NCI-H82 treated with DMSO at 0.1 percent for 48 hours (cell line): ENCODE results near the gene MED13L.

Source experiments
- DNase-seq: peaks from one replicate; lab custom pipeline; 2025; ENCODE audit not compliant: unreplicated experiment; lab: John Stamatoyannopoulos, UW

MED13L gene

GRCh38 chr12:115956236-115956635 lies 321.3 kb downstream of the MED13L start:
- DNase-seq: no peak

GRCh38 chr12:115953450-115953849 lies 324.0 kb downstream of the MED13L start:
- no peak for DNase-seq

DNA sequence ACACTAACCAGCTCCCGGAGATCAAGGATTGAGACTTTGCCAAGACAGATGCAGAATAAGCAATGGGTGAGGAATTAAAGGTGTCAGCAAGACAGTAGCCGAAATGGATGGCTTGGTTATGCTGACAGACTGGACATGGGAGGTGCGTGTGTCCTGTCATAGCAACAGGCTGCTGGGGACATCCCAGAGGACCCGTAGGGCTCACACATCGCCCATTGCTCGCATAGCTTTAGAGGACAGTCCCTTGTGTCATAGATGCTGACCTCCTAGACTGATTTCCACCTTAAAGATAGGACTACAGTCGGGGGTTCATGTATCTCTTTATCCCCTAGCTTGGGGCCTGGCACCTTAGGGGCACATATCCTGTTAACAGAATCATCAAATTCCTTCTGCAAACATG lies 324.5 kb downstream of the MED13L start:
- DNase-seq: no peak

DNA sequence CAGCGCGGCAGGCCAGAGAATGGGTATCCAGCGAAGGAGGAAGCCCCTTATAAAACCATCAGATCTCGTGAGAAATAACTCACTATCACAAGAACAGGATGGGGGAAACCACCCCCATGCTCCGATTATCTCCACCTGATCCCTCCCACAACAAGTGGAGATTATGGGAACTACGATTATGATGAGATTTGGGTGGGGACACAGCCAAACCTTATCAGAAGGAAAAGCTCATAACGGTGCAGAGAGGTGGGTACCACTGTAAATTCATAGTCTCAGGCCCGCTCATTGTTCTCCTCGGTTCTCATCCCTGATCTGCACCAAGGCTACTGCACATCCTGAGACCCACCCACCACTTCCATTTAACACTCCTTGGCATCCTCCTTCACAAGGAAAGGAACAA lies 326.5 kb downstream of the MED13L start:
- DNase-seq: no peak

- DNase-seq: no peak
These were observed 327.8 kb downstream of the MED13L start for GRCh38 chr12:115949675-115950074.

GRCh38 chr12:115947696-115948062 lies 329.8 kb downstream of the MED13L start:
- DNase-seq: no peak

GRCh38 chr12:115946867-115947695 lies 330.4 kb downstream of the MED13L start:
- DNase-seq: no peak

- DNase-seq: no peak
These were observed 331.4 kb downstream of the MED13L start for GRCh38 chr12:115946092-115946491.

- DNase-seq: no peak
These were observed 332.0 kb downstream of the MED13L start for GRCh38 chr12:115945491-115945885.

DNA sequence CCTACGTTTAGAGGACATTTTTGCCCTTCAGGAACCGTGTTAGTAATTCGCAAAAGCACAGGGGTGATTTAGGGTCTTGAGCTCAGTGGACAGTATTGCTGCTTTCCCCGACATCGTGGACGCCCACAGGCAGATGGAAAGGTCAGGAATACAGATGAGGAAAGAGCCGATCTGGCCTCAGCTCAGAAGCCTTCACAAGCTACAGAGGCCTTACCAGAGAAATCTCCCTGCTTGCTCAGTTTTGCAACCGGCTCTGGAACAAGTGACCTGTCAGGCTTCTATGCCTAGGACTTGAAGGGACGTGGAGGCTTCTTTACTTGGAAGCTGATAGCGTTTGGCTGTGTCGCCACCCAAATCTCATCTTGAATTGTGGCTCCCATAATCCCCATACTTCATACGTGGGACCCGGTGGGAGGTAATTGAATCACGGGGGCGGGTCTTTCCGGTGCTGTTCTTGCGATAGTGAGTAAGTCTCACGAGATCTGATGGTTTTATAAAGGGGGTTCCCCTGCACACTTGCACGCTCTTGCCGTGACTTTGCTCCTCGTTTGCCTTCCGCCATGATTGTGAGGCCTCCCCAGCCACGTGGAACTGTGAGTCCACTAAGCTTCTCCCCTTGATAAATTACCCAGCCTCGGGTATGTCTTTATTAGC lies 332.5 kb downstream of the MED13L start:
- DNase-seq: no peak

GRCh38 chr12:115944392-115944742 lies 333.1 kb downstream of the MED13L start:
- DNase-seq: no peak

GRCh38 chr12:115943630-115944391 lies 333.7 kb downstream of the MED13L start:
- no peak for DNase-seq

GRCh38 chr12:115943310-115943629 lies 334.2 kb downstream of the MED13L start:
- DNase-seq: no peak

- no peak for DNase-seq
These were observed 335.1 kb downstream of the MED13L start for GRCh38 chr12:115942346-115942745.

GRCh38 chr12:115941362-115941761 lies 336.1 kb downstream of the MED13L start:
- no peak for DNase-seq

- DNase-seq: no peak
These were observed 338.6 kb downstream of the MED13L start for GRCh38 chr12:115938794-115939377.

DNA sequence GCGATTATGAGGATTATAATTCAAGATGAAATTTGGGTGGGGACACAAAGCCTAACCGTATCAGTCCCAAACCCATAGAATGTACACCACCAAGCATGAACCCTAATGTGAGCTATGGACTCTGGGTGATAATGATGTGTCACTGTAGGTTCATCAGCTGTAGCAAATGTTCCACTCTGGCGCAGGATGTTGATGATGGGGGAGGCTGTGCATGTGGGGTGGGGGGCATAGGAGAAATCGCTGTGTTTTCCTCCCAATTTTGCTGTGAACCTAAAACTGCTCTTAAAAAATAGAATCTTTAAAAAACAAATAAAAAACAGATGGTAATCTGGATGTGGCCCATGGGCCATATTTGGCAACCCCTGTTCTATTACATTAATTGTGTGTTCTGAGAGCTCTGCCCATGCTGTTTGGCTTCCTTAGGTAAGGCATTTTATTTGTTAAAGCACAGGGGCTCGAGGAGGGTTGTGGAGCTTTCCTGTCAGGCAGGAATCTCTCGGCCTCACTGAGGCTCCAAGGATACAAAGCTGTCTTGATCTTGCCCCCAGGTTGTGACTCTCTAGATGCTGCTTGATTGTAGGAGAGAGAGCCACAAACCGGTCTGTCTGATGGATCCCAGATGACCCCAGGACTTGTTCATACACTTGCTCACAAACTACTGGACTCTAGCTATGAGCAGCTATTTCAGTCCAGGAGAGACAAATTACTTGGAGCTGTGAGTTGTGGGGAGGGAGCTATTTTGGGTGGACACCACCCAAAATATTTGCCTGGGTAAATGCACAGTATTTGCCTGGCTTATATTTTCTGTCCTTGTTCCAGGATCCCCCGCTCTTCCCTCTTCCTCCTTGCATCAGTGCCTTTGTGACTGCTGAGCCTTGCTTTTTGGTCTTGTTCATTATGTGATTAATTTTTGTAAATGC lies 340.2 kb downstream of the MED13L start:
- no peak for DNase-seq

DNA sequence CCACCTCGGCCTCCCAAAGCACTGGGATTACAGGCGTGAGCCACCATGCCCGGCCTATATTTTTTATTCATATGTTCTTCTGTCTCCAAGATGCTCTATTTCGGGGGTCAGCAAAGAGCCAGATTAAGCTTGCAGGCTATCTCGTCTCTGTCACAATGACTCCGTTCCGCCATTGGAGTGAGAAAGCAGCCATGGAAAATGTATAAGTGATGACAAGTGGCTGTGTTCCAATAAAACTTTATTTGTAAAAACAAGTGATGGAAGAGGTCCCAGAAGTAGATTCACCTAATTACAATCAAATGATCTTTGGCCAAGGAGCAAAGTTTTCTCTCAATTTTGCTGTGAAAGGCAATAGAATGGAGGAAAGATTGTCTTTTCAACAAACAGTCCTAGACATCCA lies 342.6 kb downstream of the MED13L start:
- DNase-seq: no peak

- DNase-seq: no peak
These were observed 343.4 kb downstream of the MED13L start for GRCh38 chr12:115934046-115934445.

DNA sequence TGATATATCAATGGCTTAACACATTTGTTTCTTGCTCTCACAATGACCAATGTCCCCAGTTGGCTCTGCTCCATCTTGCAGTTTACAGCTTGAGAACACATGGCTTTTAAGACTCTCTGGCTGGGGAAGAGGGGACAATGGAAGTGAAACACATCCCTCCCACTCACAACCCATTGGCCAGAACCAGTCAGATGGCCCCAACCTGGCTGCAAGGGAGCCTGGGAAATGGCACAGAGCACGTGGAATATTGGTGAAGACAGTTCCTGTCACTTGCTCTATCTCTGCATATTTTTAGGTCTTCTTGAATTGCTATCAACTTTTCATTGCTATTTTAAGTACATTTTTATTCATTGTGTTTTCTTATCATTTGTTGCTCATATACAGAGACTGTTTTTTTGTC lies 345.4 kb downstream of the MED13L start:
- no peak for DNase-seq

DNA sequence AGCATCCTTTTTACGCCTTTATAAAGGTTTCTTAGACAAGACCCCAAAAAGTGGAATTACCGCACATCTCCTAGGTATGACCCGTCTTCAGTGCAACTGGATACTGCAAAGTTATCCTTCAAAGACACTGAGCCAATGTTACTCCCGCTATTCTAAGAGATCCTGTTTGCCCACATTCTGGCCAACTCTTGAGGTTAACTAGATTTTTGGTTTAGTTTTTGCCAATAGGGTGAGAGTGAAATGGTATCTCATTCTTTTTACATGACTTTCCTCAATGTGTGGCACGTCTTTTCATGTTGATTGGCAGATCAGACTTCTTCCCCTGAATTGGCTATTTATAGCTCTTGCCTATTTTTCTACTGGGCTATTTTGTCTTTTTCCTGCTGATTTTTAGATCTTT lies 347.2 kb downstream of the MED13L start:
- no peak for DNase-seq
